GM20000 (cell line): ENCODE measurements around the gene ADCY1.

Source experiments
- DNase-seq: peaks from one replicate; pipeline ENCODE4 v3.0.0; 2012; ENCODE audit warnings: low spot score
- TF ChIP-seq, protein P1 (sequence below): IDR thresholded peaks from 2 replicates; pipeline ENCODE4 v1.5.1; 2012; ENCODE audit warnings: mild to moderate bottlenecking, control low read depth; ENCODE audit errors: extremely low read depth, missing control alignments

ADCY1 gene

DNA sequence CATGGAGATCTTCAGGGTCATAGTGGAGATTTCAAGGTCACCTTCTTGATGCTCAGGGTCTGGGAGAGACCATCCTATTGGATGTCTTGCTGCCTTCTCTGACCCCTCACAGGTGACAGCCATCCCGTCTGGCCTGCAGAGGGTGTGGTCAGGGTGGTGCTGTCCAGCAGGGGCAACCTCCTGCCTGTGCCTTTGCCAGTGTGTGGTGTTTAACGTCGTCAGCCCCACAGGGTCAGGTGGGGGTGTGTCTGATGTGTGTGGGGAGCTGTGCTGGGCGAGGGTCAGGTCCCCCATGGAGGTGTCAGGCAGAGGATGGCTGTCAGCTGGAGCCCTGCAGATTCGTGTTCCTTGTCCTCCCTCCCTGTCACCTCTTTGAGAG is 16.5 kb downstream of the ADCY1 start:
- no peak for DNase-seq
- TF ChIP-seq, protein P1, sequence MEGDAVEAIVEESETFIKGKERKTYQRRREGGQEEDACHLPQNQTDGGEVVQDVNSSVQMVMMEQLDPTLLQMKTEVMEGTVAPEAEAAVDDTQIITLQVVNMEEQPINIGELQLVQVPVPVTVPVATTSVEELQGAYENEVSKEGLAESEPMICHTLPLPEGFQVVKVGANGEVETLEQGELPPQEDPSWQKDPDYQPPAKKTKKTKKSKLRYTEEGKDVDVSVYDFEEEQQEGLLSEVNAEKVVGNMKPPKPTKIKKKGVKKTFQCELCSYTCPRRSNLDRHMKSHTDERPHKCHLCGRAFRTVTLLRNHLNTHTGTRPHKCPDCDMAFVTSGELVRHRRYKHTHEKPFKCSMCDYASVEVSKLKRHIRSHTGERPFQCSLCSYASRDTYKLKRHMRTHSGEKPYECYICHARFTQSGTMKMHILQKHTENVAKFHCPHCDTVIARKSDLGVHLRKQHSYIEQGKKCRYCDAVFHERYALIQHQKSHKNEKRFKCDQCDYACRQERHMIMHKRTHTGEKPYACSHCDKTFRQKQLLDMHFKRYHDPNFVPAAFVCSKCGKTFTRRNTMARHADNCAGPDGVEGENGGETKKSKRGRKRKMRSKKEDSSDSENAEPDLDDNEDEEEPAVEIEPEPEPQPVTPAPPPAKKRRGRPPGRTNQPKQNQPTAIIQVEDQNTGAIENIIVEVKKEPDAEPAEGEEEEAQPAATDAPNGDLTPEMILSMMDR, result no peak

DNA sequence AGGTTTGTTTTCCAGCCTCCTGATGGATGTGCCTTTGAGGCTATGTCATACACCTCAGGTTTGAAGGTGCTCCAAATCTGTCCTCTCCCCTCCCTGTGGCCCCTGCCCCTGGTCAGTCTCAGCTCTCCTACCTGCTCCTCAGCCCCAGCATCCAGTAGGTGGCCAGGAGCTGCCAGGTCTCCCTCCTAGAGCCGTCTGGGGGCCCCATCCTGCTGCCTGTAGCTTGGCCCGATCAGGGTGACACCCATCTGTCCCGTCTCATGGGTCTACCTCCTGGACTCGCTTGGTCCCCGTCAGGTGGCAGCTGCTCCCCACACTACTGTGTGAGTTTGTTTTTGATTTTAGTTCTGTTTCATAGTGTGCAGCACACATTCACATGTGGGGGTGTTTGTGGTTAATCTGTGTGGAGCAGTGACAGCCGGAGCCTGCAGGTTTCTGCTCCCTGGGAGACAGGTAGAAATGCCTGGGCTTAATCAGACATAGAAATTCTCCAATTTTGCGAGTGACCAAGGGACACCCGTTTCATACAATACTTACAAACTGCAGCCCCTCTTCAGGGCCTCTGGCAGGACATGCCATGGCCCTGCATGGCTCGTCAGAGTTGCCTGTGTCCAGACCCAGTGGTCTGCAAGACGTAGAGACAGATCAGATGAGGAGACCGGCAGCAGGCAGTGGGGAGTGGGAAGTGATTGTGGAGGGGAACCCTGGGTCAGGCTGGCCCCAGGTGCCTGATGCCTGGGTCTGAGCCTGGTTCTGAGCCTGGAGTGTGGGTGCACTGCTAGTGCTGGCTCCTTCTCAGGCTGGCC is 17.1 kb downstream of the ADCY1 start:
- TF ChIP-seq, protein P1, result no peak
- DNase-seq, result no peak

DNA sequence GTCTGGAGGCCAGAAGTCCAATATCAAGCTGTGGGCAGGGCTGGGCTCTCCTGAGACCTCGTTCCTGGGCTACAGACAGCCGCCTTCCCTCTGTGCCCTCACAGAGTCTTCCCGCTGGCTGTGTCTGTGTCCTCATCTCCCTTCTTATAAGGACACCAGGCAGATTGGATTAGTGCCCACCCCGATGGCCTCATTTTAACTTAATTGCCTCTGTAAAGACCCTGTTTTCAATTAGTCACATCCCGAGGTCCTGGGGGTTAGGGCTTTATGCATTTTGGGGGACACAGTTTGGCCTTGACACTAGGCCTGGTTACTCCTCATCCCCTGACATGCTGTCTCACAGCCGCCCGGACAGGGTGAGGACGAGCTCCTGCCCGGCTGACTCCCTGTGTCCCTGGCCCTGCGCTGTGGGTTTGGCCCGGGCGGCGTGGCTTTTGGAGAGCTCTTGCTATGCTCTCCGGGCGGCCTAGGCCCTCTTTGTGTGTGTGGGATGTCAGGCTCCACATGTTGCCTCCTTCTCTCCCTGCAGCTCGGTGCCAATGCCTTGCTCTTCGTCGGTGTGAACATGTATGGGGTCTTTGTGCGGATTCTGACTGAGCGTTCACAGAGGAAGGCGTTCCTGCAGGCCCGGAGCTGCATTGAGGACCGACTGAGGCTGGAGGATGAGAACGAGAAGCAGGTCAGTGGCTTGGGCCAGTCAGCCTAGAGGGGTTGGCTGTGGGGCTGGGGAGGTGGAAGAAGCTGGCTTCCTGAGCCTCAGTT is 18.2 kb downstream of the ADCY1 start:
- TF ChIP-seq, protein P1, result no peak
- no peak for DNase-seq

DNA sequence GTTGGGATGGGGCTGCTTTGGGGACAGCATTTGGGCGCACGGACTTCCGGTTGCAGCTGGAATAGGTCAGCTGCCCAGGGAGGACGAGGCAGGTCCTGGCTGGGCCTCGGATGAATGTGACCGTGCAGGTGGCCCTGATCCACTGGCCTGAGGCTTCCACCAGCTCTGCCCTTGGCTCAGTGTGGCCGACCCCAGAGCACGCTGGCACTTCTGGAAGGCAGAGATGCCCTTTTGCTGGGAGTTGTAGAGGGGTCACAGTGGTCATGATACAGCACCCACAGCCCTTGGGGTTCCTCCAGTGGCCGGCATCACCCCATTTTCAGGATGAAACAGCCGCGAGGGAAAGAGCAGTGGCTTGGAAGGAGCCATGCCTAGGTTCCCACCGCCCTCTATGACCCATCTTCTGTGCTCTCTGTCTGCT is 19.0 kb downstream of the ADCY1 start:
- TF ChIP-seq, protein P1, result no peak
- no peak for DNase-seq

DNA sequence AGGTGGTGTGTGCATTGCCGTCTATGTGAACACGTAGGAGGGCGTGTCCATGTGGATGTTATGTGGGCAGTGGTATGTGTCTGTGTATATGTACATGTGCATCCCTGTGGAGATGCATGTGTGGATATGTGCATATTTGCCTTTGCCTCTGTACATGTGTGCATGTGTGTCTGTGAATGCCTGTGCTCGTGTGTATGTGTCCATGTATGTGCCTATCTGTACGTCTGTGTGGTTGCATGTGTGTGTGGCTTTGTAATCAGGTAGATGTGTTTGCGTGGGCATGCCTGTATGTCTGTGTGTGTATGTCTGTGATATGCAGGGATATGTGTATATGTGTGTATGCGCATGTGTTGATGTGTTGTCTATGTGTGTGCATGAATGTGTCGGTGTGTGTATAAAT is 19.7 kb downstream of the ADCY1 start:
- TF ChIP-seq, protein P1, result no peak
- no peak for DNase-seq

DNA sequence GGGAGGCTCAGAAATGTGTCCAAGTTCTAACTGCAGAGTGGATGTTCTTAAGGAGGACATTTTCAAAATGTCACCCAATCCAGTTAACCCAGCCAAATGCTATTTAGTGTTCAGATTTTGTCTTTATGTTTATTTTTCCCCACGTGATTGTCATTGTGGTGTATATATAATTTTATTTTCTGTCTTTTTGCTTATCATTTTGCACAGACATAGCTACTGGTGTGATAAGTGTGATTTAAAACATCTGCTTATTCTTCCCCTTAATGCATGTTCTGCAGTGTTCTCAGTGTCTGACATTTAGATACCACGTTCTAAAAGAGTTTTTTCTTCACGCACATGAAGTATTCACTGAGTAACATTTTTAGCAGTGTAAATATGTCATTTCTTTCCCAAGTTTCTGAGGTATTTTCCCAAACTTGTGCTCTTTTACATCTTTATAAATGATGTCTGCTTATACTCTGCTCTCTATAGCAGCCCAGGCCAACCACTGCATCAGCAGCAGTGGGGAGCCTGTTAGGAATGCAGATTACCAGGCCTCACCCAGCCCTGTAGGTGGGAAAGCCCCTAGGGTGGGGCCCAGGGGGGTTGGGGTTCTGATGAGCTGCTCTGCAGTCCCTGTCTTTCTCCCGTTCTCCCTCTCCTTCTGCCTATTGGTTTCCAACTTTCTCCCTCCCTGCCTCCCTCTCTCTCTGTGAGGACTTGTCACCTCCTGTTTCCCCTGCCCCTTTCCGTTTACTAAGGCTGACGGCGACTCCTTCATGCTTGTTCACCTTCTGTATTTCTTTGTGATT is 20.8 kb downstream of the ADCY1 start:
- TF ChIP-seq, protein P1, result no peak
- DNase-seq, result no peak
